ENCODE data around the gene SPO11.

SPO11 gene

DNA sequence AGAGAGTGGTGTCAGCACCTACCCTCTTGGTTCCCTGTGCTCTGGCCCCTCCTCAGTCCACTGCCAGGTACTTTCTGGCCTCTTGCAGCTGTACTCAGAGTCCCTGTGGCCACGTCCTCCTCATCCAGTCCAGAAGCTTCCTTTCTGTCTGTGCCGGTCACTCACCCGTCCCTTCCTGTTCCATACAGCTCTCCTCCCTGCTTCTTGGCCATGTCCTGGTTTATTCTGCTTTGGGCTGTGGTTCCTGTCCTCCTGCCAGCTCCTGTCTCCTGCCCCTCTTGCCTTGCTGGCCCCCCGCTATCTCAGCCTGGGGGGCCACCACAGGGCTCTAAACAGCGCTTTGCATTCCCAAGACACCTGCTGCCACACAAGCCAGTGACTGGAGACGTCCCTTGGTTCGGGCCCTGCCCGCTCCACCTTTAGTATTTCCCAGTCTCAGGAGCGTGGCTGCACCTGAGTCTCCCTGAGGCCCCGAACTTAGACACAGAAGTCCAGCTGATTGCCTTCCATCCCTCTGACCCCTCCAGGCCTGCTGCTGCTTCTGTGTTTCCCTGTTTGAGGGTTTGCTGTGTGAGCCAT lies 46.1 kb downstream of the SPO11 start:
- Histone ChIP-seq H3K36me3 (ENCODE audit: control insufficient read depth, insufficient read depth, low read length) (peaks cover 29% of the 10 kb centered on the region), H3K27ac (ENCODE audit: low read depth, low read length) (no peak overlapping the region), H3K4me1 (ENCODE audit: control insufficient read depth, insufficient read depth, low read length) (no peaks in the 10 kb centered on the region), H3K4me3 (ENCODE audit: low read length) (no peak overlapping the region), H3K9ac (ENCODE audit: low read length) (no peak overlapping the region), H3K27me3 (ENCODE audit: control insufficient read depth, insufficient read depth, low read length) (no peaks in the 10 kb centered on the region)

DNA sequence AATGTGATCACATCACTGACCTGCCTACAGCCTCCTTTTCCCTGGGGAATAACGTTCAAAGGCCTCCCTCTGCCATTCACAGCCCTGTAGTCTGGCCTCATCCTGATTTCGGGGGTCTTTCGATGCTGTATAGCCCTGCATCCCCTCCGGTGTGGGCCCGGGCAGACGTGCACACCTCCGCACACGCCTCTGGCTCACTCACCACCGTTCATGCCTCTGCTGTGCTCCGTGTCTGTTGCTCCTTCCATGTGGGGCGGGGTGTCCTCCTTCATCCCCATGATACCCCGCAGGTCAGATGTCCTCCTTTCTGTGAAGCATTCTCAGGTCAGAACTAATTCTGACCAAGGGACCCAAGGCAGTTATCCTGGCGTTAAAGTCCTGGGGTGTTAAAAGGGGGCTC lies 47.7 kb downstream of the SPO11 start:
- H3K9ac ChIP-seq (ENCODE audit: low read length) = no peak overlapping the region
- H3K4me3 ChIP-seq (ENCODE audit: low read length) = no peak overlapping the region
- peaks cover 19% of the 10 kb centered on the region for H3K36me3 ChIP-seq (ENCODE audit: control insufficient read depth, insufficient read depth, low read length)
- H3K27me3 ChIP-seq (ENCODE audit: control insufficient read depth, insufficient read depth, low read length) = no peaks in the 10 kb centered on the region
- H3K4me1 ChIP-seq (ENCODE audit: control insufficient read depth, insufficient read depth, low read length) = no peaks in the 10 kb centered on the region
- no peak overlapping the region for H3K27ac ChIP-seq (ENCODE audit: low read depth, low read length)

DNA sequence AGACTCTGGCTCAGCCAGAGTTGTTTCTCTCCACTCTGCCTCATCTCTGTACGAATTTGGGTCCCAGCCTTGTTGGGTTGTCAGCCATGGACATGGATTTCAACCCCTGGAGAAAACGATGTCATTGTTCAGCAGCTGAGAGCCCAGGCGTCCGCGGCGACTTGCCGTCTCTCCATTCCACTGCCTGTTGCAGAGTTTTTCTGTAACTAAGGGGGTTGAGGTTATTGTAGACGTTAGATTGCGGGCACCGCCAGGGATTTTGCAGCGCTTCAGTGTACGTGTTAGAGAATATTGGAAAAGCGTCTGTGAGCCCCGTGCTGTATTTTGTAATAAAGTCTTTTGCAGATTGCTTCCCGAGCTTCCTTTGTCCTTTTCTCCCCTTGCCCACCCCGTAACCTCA lies 48.5 kb downstream of the SPO11 start:
- peaks cover 14% of the 10 kb centered on the region for H3K36me3 ChIP-seq (ENCODE audit: control insufficient read depth, insufficient read depth, low read length)
- H3K4me3 ChIP-seq (ENCODE audit: low read length) = no peak overlapping the region
- H3K27me3 ChIP-seq (ENCODE audit: control insufficient read depth, insufficient read depth, low read length) = no peaks in the 10 kb centered on the region
- no peak overlapping the region for H3K9ac ChIP-seq (ENCODE audit: low read length)
- no peaks in the 10 kb centered on the region for H3K4me1 ChIP-seq (ENCODE audit: control insufficient read depth, insufficient read depth, low read length)
- H3K27ac ChIP-seq (ENCODE audit: low read depth, low read length) = no peak overlapping the region

DNA sequence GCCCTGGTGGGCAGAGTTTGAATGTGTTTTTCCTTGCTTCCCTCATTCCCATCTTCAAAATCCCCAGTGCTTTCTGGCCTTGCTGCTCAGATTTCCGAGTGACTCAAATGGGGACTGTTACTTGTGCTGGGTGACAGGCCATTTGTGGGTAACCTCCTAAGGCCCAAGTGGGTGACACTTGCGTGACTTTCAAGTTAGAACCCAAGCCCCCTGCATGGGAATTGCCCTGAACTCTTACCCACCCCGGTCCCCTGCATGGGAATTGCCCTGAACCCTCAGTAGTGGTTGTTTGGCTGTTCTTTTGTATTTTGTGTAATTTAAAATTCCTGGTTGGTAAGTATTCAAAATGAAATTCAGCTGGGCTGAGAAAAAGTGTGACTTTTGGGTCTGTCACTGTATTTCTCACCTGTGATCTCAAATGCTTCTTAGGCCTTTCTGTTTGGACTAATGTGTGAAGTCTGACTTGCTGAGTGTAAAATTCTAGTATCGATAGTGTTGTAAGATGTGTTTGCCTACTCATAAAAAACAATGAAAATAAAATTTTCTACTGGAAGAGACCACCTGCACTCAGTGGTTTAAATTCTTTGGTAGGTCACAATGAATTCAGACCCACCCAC lies 49.2 kb downstream of the SPO11 start:
- Histone ChIP-seq H3K4me3 (ENCODE audit: low read length) (no peak overlapping the region), H3K27ac (ENCODE audit: low read depth, low read length) (no peak overlapping the region), H3K9ac (ENCODE audit: low read length) (no peak overlapping the region), H3K4me1 (ENCODE audit: control insufficient read depth, insufficient read depth, low read length) (no peaks in the 10 kb centered on the region), H3K36me3 (ENCODE audit: control insufficient read depth, insufficient read depth, low read length) (peaks cover 14% of the 10 kb centered on the region), H3K27me3 (ENCODE audit: control insufficient read depth, insufficient read depth, low read length) (no peaks in the 10 kb centered on the region)

DNA sequence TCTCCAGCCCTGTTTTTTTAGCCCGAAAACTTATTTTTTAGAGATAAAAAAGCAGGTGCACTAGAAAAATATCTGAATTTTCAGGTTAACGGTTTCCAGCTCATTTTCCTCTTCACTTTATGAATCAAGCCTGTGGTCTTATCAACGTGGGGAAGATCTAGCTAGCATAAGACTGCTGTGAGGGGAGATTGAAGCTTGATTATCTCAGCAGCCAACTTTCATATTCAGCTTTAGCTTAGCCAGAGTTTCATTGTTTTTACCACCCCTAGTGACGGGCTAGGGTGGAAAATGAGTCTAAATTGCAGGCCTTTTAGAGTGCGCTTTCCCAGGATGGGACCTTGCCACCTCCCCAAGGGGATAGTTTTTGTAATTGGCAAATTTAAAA lies 49.7 kb downstream of the SPO11 start:
- Histone ChIP-seq H3K4me1 (ENCODE audit: control insufficient read depth, insufficient read depth, low read length) (no peaks in the 10 kb centered on the region), H3K36me3 (ENCODE audit: control insufficient read depth, insufficient read depth, low read length) (peaks cover 11% of the 10 kb centered on the region), H3K9ac (ENCODE audit: low read length) (no peak overlapping the region), H3K27ac (ENCODE audit: low read depth, low read length) (no peak overlapping the region), H3K27me3 (ENCODE audit: control insufficient read depth, insufficient read depth, low read length) (no peaks in the 10 kb centered on the region), H3K4me3 (ENCODE audit: low read length) (no peak overlapping the region)

- no peak overlapping the region for H3K4me3 ChIP-seq (ENCODE audit: low read length)
- peaks cover 6% of the 10 kb centered on the region for H3K36me3 ChIP-seq (ENCODE audit: control insufficient read depth, insufficient read depth, low read length)
- no peak overlapping the region for H3K27ac ChIP-seq (ENCODE audit: low read depth, low read length)
- H3K9ac ChIP-seq (ENCODE audit: low read length) = no peak overlapping the region
- H3K4me1 ChIP-seq (ENCODE audit: control insufficient read depth, insufficient read depth, low read length) = no peaks in the 10 kb centered on the region
- H3K27me3 ChIP-seq (ENCODE audit: control insufficient read depth, insufficient read depth, low read length) = no peaks in the 10 kb centered on the region
Measured at GRCh38 chr20:57380081-57380750, 50.6 kb downstream of the SPO11 start.

DNA sequence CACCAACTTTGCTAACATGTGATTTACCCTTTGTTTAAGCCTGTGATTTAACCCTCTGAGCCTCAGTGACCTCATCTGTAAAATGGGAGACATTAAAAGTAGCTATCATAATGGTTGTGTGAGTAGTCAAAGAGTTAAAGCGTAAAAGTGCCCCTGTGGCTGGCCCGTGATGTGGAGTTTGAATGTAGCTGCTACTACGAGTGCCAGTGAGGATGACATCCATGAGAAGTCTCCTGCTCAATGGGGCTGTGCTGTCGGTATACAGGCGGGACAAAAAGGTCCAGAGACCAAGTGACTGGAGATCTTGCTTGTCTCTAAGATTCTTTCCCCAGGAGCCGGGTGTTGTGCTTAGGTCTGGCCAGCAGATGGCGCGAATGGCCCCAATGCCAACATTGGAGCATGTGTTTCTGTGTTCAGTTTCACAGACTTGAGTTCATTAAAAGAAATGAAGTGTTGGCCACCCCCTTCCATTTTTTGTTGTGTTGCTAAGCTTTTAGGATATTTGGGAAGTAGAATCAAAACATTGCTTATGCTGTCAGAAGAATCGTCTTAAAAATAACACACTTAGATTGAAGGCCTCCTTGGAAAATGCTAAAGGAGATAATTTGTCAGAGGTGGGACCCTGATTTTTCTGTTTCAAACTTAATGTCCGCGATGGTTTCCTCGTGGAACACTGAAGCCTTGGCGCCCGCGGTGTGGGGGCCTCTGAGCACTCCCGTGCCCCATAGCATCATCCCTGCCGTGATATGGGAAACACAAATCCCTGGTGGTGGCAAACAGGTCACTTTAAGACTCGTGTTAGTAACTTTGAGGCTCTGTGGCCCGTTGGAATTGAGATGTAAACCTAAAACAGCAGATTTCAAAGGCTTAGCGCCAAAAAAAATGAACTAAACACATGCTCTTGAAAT lies 52.2 kb downstream of the SPO11 start:
- Histone ChIP-seq H3K4me3 (ENCODE audit: low read length) (no peak overlapping the region), H3K4me1 (ENCODE audit: control insufficient read depth, insufficient read depth, low read length) (no peaks in the 10 kb centered on the region), H3K9ac (ENCODE audit: low read length) (no peak overlapping the region), H3K27me3 (ENCODE audit: control insufficient read depth, insufficient read depth, low read length) (no peaks in the 10 kb centered on the region), H3K27ac (ENCODE audit: low read depth, low read length) (no peak overlapping the region), H3K36me3 (ENCODE audit: control insufficient read depth, insufficient read depth, low read length) (peaks cover 2% of the 10 kb centered on the region)

- no peak overlapping the region for H3K27ac ChIP-seq (ENCODE audit: low read depth, low read length)
- H3K4me1 ChIP-seq (ENCODE audit: control insufficient read depth, insufficient read depth, low read length) = no peaks in the 10 kb centered on the region
- no peaks in the 10 kb centered on the region for H3K36me3 ChIP-seq (ENCODE audit: control insufficient read depth, insufficient read depth, low read length)
- no peak overlapping the region for H3K4me3 ChIP-seq (ENCODE audit: low read length)
- H3K9ac ChIP-seq (ENCODE audit: low read length) = no peak overlapping the region
- H3K27me3 ChIP-seq (ENCODE audit: control insufficient read depth, insufficient read depth, low read length) = no peaks in the 10 kb centered on the region
Measured at GRCh38 chr20:57382516-57382915, 52.9 kb downstream of the SPO11 start.

DNA sequence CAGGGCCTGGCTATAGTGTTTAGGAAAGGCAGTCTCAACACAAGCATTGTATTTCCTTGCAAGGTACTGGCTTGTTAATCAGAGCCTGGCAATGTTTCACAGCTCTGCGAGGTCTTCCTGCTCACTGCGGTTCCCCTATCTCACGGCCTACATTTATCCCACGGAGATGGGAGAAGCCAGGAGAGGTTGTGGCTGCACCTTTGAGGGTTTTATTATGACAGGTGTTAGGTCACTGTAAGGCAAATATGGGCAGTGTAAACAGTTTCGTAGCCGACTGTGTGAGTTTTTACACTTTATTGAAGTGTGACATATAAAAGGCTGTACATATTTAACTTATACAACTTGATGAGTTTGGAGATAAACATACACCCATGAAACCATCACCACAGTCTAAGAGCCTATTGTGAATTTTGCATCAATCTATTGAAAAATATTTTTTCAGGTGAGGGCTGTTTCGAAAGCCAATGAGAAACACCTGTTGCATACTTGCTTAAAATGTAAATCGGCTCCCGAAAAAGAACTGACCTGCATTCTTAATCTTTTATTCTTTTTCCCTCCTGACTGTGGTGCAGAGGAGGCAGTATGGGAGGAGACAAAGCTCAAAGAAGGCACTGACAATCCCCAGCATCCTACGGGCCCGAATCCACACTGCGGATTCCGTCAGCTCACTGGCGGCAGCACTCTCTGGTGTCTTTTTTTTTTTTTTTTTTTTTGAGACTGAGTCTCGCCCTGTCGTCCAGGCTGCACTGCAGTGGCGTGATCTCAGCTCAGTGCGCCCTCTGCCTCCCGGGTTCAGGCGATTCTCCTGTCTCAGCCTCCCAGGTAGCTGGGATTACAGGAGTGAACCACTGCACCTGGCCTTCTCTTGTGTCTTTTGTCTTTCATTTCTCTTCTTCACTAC lies 54.1 kb downstream of the SPO11 start:
- H3K36me3 ChIP-seq (ENCODE audit: control insufficient read depth, insufficient read depth, low read length) = no peaks in the 10 kb centered on the region
- no peak overlapping the region for H3K9ac ChIP-seq (ENCODE audit: low read length)
- no peaks in the 10 kb centered on the region for H3K4me1 ChIP-seq (ENCODE audit: control insufficient read depth, insufficient read depth, low read length)
- H3K27ac ChIP-seq (ENCODE audit: low read depth, low read length) = no peak overlapping the region
- H3K27me3 ChIP-seq (ENCODE audit: control insufficient read depth, insufficient read depth, low read length) = no peaks in the 10 kb centered on the region
- no peak overlapping the region for H3K4me3 ChIP-seq (ENCODE audit: low read length)

- Histone ChIP-seq H3K36me3 (ENCODE audit: control insufficient read depth, insufficient read depth, low read length) (no peaks in the 10 kb centered on the region), H3K9ac (ENCODE audit: low read length) (no peak overlapping the region), H3K4me3 (ENCODE audit: low read length) (no peak overlapping the region), H3K4me1 (ENCODE audit: control insufficient read depth, insufficient read depth, low read length) (peaks cover 2% of the 10 kb centered on the region), H3K27ac (ENCODE audit: low read depth, low read length) (no peak overlapping the region), H3K27me3 (ENCODE audit: control insufficient read depth, insufficient read depth, low read length) (no peaks in the 10 kb centered on the region)
Measured at GRCh38 chr20:57384486-57384885, 54.9 kb downstream of the SPO11 start.

DNA sequence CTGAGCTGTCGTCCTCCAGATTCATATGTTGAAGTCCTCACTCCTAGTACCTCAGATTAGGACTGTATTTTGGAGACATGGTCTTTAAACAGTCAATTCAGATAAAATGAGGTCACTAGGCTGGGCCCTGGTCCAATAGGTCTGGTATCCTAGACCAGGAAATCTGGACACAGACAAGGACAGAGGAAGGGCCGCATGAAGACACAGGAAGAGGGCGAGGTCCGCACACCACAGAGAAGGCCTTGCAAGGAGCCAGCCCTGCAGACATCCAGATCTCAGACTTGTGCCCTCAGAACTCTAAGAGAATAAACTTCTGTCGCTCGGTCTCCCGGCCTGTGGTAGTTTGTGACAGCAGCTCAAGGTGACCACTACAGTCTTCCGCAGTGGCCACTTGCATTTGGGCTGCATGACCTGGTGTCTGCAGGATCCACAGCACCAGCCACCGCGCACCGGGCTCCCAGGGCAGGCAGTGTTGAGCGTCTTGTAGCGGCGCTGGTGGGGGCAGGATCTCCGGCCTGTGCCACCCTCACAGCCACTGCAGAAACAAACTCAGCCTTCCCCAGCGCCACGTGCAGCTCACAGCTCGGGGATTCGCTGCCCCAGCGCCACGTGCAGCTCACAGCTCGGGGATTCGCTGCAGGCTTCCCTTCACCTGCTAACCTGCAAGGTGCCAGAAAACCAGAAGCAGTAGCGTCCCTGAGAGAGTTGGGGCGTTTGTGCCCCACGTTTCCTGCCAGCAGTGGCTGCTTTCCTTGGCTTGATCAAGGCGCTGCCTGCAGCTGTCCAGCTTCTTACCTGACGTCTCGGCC lies 55.6 kb downstream of the SPO11 start:
- Histone ChIP-seq H3K36me3 (ENCODE audit: control insufficient read depth, insufficient read depth, low read length) (no peaks in the 10 kb centered on the region), H3K27ac (ENCODE audit: low read depth, low read length) (no peak overlapping the region), H3K4me3 (ENCODE audit: low read length) (no peak overlapping the region), H3K4me1 (ENCODE audit: control insufficient read depth, insufficient read depth, low read length) (peaks cover 8% of the 10 kb centered on the region), H3K27me3 (ENCODE audit: control insufficient read depth, insufficient read depth, low read length) (no peaks in the 10 kb centered on the region), H3K9ac (ENCODE audit: low read length) (no peak overlapping the region)
